OCI-LY7 (cell line): ENCODE results near the gene LRRC59. TPM values are rescaled to one million over a fixed set of nuclear protein-coding genes. Genes with fewer than 3 reads are reported as not detected.

Experiments
- BruUV-seq: library from RNA; stranded (reverse); fragments of 400-500 nt; replicated peaks from 2 replicates; lab custom pipeline; 2021; lab: Mats Ljungman, UMichigan
- CTCF ChIA-PET: fragments of 300-600 bp; sonication (Branson Sonifier 250); formaldehyde crosslinking; loops from one replicate; lab custom pipeline; 2022; ENCODE audit warnings: antibody characterized with exemption; ENCODE audit not compliant: unreplicated experiment; lab: Charles Lee
- POLR2A ChIA-PET: fragments of 300-600 bp; sonication (Branson Sonifier 250); formaldehyde crosslinking; loops from one replicate; lab custom pipeline; 2022; ENCODE audit warnings: antibody characterized with exemption; lab: Charles Lee
- DNase-seq: peaks from one replicate; pipeline ENCODE4 v3.0.0-alpha.2; 2015; ENCODE audit warnings: low spot score
- H2AFZ ChIP-seq: fragments of 200-600 bp; sonication (generic), shearing (Covaris generic); 2 replicates; pipeline ENCODE4 v1.6.1; 2014; ENCODE audit warnings: mild to moderate bottlenecking, antibody characterized with exemption, low read length, moderate library complexity
- H3K27ac ChIP-seq: fragments of 200-600 bp; sonication (generic); 2 replicates; pipeline ENCODE4 v1.5.1; 2014; ENCODE audit warnings: mixed run types, low read depth, mild to moderate bottlenecking, moderate library complexity, low read length, inconsistent platforms; ENCODE audit not compliant: poor library complexity, severe bottlenecking
- H3K36me3 ChIP-seq: fragments of 200-600 bp; sonication (generic); 2 replicates; pipeline ENCODE4 v1.6.1; 2014; ENCODE audit warnings: mild to moderate bottlenecking, antibody characterized with exemption, low read length, moderate library complexity, mixed read lengths; ENCODE audit not compliant: insufficient read depth
- H3K4me1 ChIP-seq: fragments of 200-600 bp; sonication (generic); 2 replicates; pipeline ENCODE4 v1.5.1; 2014; ENCODE audit warnings: mild to moderate bottlenecking, low read length; ENCODE audit not compliant: insufficient read depth, poor library complexity, severe bottlenecking
- H3K4me2 ChIP-seq: fragments of 200-600 bp; sonication (generic); 2 replicates; pipeline ENCODE4 v1.6.1; 2014; ENCODE audit warnings: mild to moderate bottlenecking, low read length
- H3K4me3 ChIP-seq: fragments of 200-600 bp; sonication (generic); 2 replicates; pipeline ENCODE4 v1.5.1; 2014; ENCODE audit warnings: mild to moderate bottlenecking, low read depth, low read length; ENCODE audit not compliant: poor library complexity, severe bottlenecking
- H3K79me2 ChIP-seq: fragments of 200-600 bp; sonication (generic); 2 replicates; pipeline ENCODE4 v1.6.1; 2016; ENCODE audit warnings: low read depth, mild to moderate bottlenecking, low read length, moderate library complexity, mixed read lengths; ENCODE audit not compliant: insufficient read depth
- H3K9me2 ChIP-seq: fragments of 200-600 bp; sonication (generic); 2 replicates; pipeline ENCODE4 v1.6.1; 2016; ENCODE audit warnings: mild to moderate bottlenecking, low read length, mixed read lengths; ENCODE audit not compliant: insufficient read depth
- H3K9me3 ChIP-seq: fragments of 200-600 bp; sonication (generic); 2 replicates; pipeline ENCODE4 v1.6.1; 2014; ENCODE audit warnings: mild to moderate bottlenecking, mixed run types, low read length, mixed read lengths
- H4K20me1 ChIP-seq: fragments of 200-600 bp; sonication (generic); 2 replicates; pipeline ENCODE4 v1.6.1; 2014; ENCODE audit warnings: mild to moderate bottlenecking, antibody characterized with exemption, low read length, moderate library complexity, mixed read lengths; ENCODE audit not compliant: insufficient read depth
- CTCF ChIP-seq: fragments of 200-600 bp; sonication (generic); conservative IDR thresholded peaks from 2 replicates; pipeline ENCODE4 v1.5.1; 2014; ENCODE audit warnings: mild to moderate bottlenecking, antibody characterized with exemption, low read length, moderate library complexity, mixed read lengths
- EZH2phosphoT487 ChIP-seq: fragments of 200-600 bp; sonication (generic); IDR thresholded peaks from 2 replicates; pipeline ENCODE4 v1.6.1; 2018; ENCODE audit warnings: low read depth, borderline replicate concordance, mild to moderate bottlenecking, mixed run types, antibody characterized with exemption, low read length, moderate library complexity, mixed read lengths
- intact Hi-C: fragments of 100-400 bp; cut with micrococcal nuclease; formaldehyde crosslinking; loops from one replicate; pipeline ENCODE4 v1.10.0; 2022; ENCODE audit not compliant: unreplicated experiment
- total RNA-seq, 2 experiments: library from RNA; depleted of rRNA in 1 of 2; stranded (reverse); fragments of >200 nt in 1 of 2; shearing (Covaris generic) in 1 of 2; gene quantifications; 2 replicates each; pipeline ENCODE4 v1.2.3, GENCODE V29; 2014 to 2022

Gene LRRC59
- total RNA-seq, 2 experiments from 2014 or later = 87.4 to 125 TPM

GRCh38 chr17:50422738-50423137 lies 25.4 kb upstream of the LRRC59 start:
- TF ChIP-seq EZH2phosphoT487 = no peak
- no peak for TF ChIP-seq CTCF
- CTCF ChIA-PET = no interaction called here

GRCh38 chr17:50421308-50422051 lies 24.2 kb upstream of the LRRC59 start:
- Histone ChIP-seq H3K4me3 (peak overlapping the region; percentile 53), H4K20me1 (no peaks in the 10 kb centered on the region), H3K9me2 (no peaks in the 10 kb centered on the region), H3K79me2 (no peaks in the 10 kb centered on the region), H3K27ac (peak overlapping the region; percentile 68), H2AFZ (peak overlapping the region; percentile 94), H3K9me3 (no peaks in the 10 kb centered on the region; the same call in 1 of the 2 replicates), H3K4me2 (peak overlapping the region; percentile 65), H3K4me1 (peaks cover 25% of the 10 kb centered on the region), H3K36me3 (no peaks in the 10 kb centered on the region)
- ChIA-PET CTCF (interaction anchor here (1.7 kb wide), 1 partner anchor 24 kb away, joined by 6 read pairs; the partner anchor contains the start of gene LRRC59), POLR2A (interaction anchor here (0.6 to 3.4 kb wide), 9 partner anchors 9 to 753 kb away, joined by 3 to 12 read pairs (median 4); partner anchors contain the start of genes EME1, LRRC59 and MRPL27)
- DNase-seq = peak; percentile 56
- TF ChIP-seq EZH2phosphoT487 = no peak
- no peak for TF ChIP-seq CTCF
- no TSS peak for BruUV-seq
- intact Hi-C loops = no loop called here

More at GRCh38 chr17:50422738-50423137, 25.4 kb upstream of the LRRC59 start:
- Histone ChIP-seq H3K79me2 (no peaks in the 10 kb centered on the region), H3K4me2 (no peak overlapping the region), H3K4me1 (peaks cover 37% of the 10 kb centered on the region), H3K9me2 (no peaks in the 10 kb centered on the region), H3K36me3 (no peaks in the 10 kb centered on the region), H2AFZ (no peak overlapping the region), H3K4me3 (no peak overlapping the region), H3K27ac (no peak overlapping the region), H3K9me3 (no peaks in the 10 kb centered on the region; the same call in 1 of the 2 replicates), H4K20me1 (no peaks in the 10 kb centered on the region)
- intact Hi-C loops = no loop called here
- no peak for DNase-seq
- POLR2A ChIA-PET = interaction anchor here (0.6 to 3.4 kb wide), 3 partner anchors 25 to 301 kb away, joined by 4 to 12 read pairs (median 4); partner anchors contain the start of gene LRRC59
- BruUV-seq = no TSS peak
